Gastrocnemius medialis (tissue), 4 donors: ENCODE data around the gene LRCH3. TPM values are rescaled to one million over a fixed set of nuclear protein-coding genes. Genes with fewer than 3 reads are reported as not detected.

Experiments
- ATAC-seq, 2 donors: fragments of 150-250 bp; one replicate each; pipeline ENCODE4 v1.9.1; 2016
- DNase-seq, 2 donors: peaks; one replicate each; pipeline ENCODE4 v3.0.0-alpha.2; 2019
- H3K27ac ChIP-seq, 4 donors: fragments of 200-600 bp; sonication (generic); 1 replicate in 1 of 4; 2 replicates in 3 of 4; pipeline ENCODE4 v1.5.1; 2016 to 2018; ENCODE audit warnings: mild to moderate bottlenecking in 2 of 4, moderate library complexity in 1 of 4
- H3K27me3 ChIP-seq, 3 donors: fragments of 200-600 bp; sonication (generic) in 2 of 3; 1 replicate in 1 of 3; 2 replicates in 2 of 3; pipeline versions ENCODE4 v1.5.1 to v1.6.0; 2016 to 2019; ENCODE audit warnings: mild to moderate bottlenecking in 1 of 3, moderate library complexity in 1 of 3
- H3K36me3 ChIP-seq, 2 donors: fragments of 200-600 bp; sonication (generic) in 1 of 2; one replicate each; pipeline ENCODE4 v1.5.1; 2017 to 2018
- H3K4me1 ChIP-seq, 2 donors: fragments of 200-600 bp; sonication (generic) in 1 of 2; one replicate each; pipeline ENCODE4 v1.5.1; 2016 to 2017; ENCODE audit warnings: mild to moderate bottlenecking in 2 of 2
- H3K4me3 ChIP-seq, 4 donors: fragments of 200-600 bp; sonication (generic) in 3 of 4; 1 replicate in 1 of 4; 2 replicates in 3 of 4; pipeline ENCODE4 v1.5.1; 2016 to 2019; ENCODE audit warnings: mild to moderate bottlenecking in 2 of 4
- H3K9me3 ChIP-seq, 3 donors: fragments of 200-600 bp; sonication (generic) in 2 of 3; 1 replicate in 1 of 3; 2 replicates in 2 of 3; pipeline ENCODE4 v1.5.1; 2016 to 2019
- POLR2A ChIP-seq, 2 donors: fragments of 450-650 bp; IDR thresholded peaks; one replicate each; pipeline ENCODE4 v1.6.1; 2017; ENCODE audit warnings: antibody characterized with exemption in 2 of 2, mild to moderate bottlenecking in 2 of 2, moderate library complexity in 2 of 2
- in situ Hi-C, 4 donors: fragments of 200-750 bp; cut with MboI; loops; one replicate each; pipeline versions ENCODE4 v1.15.0 to v1.8.0; 2017; ENCODE audit warnings: low sequenced_read_pairs in 4 of 4
- intact Hi-C: fragments of 100-400 bp; cut with DNase I; formaldehyde crosslinking; loops from one replicate; pipeline ENCODE4 v1.15.1; 2023; ENCODE audit warnings: low total_unique reads
- total RNA-seq, 4 donors: library from RNA; depleted of rRNA; stranded (reverse); fragments of >200 nt; gene quantifications; one replicate each; pipeline versions ENCODE4 v1.1.0 to v1.2.3, GENCODE V29; 2016
- TF ChIP-seq, protein P1 (sequence below), 5 experiments: fragments of 450-650 bp in 3 of 5; fragments of 200-600 bp in 2 of 5; sonication (generic) in 2 of 5; IDR thresholded peaks in 4 of 5; conservative IDR thresholded peaks in 1 of 5; 1 replicate in 4 of 5; 2 replicates in 1 of 5; pipeline ENCODE4 v1.5.1; 2016 to 2019; ENCODE audit warnings: antibody characterized with exemption in 5 of 5, mild to moderate bottlenecking in 3 of 5, moderate library complexity in 3 of 5

Gene LRCH3
- total RNA-seq, 4 donors from 2014 or later, result 18.0 to 126 (median 26.7) TPM

GRCh38 chr3:197858598-197858997, 67.5 kb downstream of the LRCH3 start:
- Histone ChIP-seq H3K9me3 (no peaks in the 10 kb centered on the region), H3K4me3 (no peak overlapping the region), H3K4me1 (peaks cover 10% of the 10 kb centered on the region in 2 donors), H3K36me3 (peaks cover 3 to 43% of the 10 kb centered on the region in 2 donors), H3K27ac (no peak overlapping the region), H3K27me3 (no peaks in the 10 kb centered on the region)
- DNase-seq (no peak), ATAC-seq (no peak)
- intact Hi-C loops (no loop called here), in situ Hi-C loops (no loop called here)
- TF ChIP-seq, protein P1, sequence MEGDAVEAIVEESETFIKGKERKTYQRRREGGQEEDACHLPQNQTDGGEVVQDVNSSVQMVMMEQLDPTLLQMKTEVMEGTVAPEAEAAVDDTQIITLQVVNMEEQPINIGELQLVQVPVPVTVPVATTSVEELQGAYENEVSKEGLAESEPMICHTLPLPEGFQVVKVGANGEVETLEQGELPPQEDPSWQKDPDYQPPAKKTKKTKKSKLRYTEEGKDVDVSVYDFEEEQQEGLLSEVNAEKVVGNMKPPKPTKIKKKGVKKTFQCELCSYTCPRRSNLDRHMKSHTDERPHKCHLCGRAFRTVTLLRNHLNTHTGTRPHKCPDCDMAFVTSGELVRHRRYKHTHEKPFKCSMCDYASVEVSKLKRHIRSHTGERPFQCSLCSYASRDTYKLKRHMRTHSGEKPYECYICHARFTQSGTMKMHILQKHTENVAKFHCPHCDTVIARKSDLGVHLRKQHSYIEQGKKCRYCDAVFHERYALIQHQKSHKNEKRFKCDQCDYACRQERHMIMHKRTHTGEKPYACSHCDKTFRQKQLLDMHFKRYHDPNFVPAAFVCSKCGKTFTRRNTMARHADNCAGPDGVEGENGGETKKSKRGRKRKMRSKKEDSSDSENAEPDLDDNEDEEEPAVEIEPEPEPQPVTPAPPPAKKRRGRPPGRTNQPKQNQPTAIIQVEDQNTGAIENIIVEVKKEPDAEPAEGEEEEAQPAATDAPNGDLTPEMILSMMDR (IDR thresholded peaks at IDR 0.05 in 4 of 5, conservative IDR thresholded peaks at IDR 0.05 in 1 of 5), result no peak
- TF ChIP-seq POLR2A (IDR thresholded peaks at IDR 0.05), result no peak

DNA sequence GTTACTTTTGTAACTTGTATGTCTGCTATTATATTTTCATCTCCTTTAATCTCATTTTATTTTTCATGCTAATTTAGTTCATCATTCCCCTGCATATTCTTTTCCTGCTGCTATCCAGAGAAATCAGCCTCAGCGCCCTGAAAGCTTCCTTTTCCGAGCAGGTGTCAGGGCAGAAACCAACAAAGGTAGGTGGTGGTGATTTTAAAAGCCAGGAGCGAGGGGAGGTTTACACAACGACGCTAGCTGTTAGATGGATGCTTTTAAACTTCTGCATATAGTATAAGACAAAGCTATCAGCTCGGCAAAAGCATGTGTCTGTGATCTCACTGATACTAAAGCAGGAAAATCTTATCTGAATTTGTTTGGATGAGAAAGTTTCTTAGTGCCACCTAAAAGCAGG, 75.0 kb downstream of the LRCH3 start:
- H3K27ac ChIP-seq, result no peak overlapping the region
- ATAC-seq, result no peak
- in situ Hi-C loops, result no loop called here
- H3K27me3 ChIP-seq, result no peaks in the 10 kb centered on the region
- TF ChIP-seq, protein P1 (IDR thresholded peaks at IDR 0.05 in 4 of 5, conservative IDR thresholded peaks at IDR 0.05 in 1 of 5), result no peak
- no peak for TF ChIP-seq POLR2A (IDR thresholded peaks at IDR 0.05)
- H3K4me3 ChIP-seq, result no peak overlapping the region
- DNase-seq, result no peak
- H3K36me3 ChIP-seq, result peaks cover 0 to 60% of the 10 kb centered on the region in 2 donors
- intact Hi-C loops, result no loop called here
- no peaks in the 10 kb centered on the region for H3K4me1 ChIP-seq
- no peaks in the 10 kb centered on the region for H3K9me3 ChIP-seq

GRCh38 chr3:197873329-197873728, 82.3 kb downstream of the LRCH3 start:
- H3K36me3 ChIP-seq, result peaks cover 0 to 74% of the 10 kb centered on the region in 2 donors
- TF ChIP-seq, protein P1 (IDR thresholded peaks at IDR 0.05 in 4 of 5, conservative IDR thresholded peaks at IDR 0.05 in 1 of 5), result no peak
- no peak for TF ChIP-seq POLR2A (IDR thresholded peaks at IDR 0.05)
- no peaks in the 10 kb centered on the region for H3K9me3 ChIP-seq
- no peak overlapping the region for H3K4me3 ChIP-seq
- DNase-seq, result no peak
- no peak overlapping the region for H3K27ac ChIP-seq
- no peaks in the 10 kb centered on the region for H3K27me3 ChIP-seq
- H3K4me1 ChIP-seq, result no peaks in the 10 kb centered on the region
- intact Hi-C loops, result no loop called here
- in situ Hi-C loops, result no loop called here
- ATAC-seq, result no peak

DNA sequence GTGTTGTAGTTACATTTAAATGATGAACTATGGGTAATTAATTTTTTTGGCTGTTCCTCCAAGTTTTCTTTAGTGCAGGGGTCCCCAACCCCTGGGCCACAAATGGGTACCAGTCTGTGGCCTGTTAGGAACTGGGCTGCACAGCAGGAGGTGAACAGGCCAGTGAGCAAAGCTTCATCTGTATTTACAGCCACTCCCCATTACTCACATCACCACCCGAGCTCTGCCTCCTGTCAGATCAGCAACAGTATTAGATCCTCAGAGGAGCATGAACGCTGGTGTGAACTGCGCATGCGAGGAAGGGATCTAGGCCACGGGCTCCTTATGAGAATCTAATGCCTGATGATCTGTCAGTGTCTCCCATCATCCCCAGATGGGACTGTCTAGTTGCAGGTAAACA, 83.0 kb downstream of the LRCH3 start:
- intact Hi-C loops, result no loop called here
- TF ChIP-seq, protein P1 (IDR thresholded peaks at IDR 0.05 in 4 of 5, conservative IDR thresholded peaks at IDR 0.05 in 1 of 5), result no peak
- no peak for TF ChIP-seq POLR2A (IDR thresholded peaks at IDR 0.05)
- DNase-seq (no peak), ATAC-seq (no peak)
- H3K36me3 ChIP-seq, result peaks cover 0 to 76% of the 10 kb centered on the region in 2 donors
- no peaks in the 10 kb centered on the region for H3K4me1 ChIP-seq
- no peak overlapping the region for H3K27ac ChIP-seq
- no peak overlapping the region for H3K4me3 ChIP-seq
- no peaks in the 10 kb centered on the region for H3K9me3 ChIP-seq
- in situ Hi-C loops, result no loop called here
- no peaks in the 10 kb centered on the region for H3K27me3 ChIP-seq

- Histone ChIP-seq H3K27me3 (no peaks in the 10 kb centered on the region), H3K27ac (no peak overlapping the region), H3K4me3 (no peak overlapping the region), H3K9me3 (no peaks in the 10 kb centered on the region), H3K4me1 (no peaks in the 10 kb centered on the region), H3K36me3 (peaks cover 0 to 78% of the 10 kb centered on the region in 2 donors)
- TF ChIP-seq POLR2A (IDR thresholded peaks at IDR 0.05), result no peak
- TF ChIP-seq, protein P1 (IDR thresholded peaks at IDR 0.05 in 4 of 5, conservative IDR thresholded peaks at IDR 0.05 in 1 of 5), result no peak
- intact Hi-C loops, result no loop called here
- no peak for ATAC-seq
- in situ Hi-C loops, result no loop called here
- DNase-seq, result no peak
Observed at GRCh38 chr3:197874653-197875052, 83.6 kb downstream of the LRCH3 start.
